ENCODE results near the gene TSC2.

Gene TSC2

DNA sequence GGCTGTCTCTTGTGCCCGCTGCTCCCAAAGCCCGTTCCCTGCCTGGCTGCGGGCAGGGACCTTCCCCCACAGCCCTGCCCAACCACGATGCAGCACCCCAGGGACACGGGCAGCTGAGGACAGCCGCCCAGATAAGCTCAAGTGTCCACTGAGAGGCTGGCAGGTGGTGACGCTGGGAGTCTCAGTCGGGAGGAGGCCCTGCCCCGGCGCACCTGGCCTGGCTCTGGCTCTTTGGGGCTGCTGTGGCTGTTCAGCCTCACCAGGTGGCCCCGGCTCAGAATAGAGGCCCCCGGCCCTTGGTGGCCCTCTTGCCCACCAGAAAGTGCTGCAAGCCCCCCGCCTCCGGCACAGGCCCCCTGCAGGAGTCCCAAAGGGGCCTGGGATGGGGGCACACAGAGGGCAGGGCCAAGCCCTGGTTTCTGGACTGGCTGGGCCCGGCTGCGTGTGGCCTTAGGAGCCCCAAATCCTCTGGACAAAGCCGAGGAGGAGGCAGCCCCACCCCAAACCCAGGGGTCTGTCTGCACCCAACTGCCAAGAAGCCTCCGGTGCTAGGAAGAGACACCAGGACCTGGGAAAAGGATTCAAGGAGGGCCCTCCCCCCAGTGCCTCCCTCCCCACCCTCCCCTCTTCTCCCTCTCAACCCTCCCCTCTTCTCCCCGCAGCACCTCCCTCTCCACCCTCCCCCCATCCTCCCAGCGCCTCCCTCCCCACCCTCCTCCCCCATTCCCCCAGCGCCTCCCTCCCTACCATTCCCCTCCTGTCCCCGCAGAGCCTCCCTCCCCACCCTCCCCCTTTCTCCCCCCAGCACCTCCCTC lies 5.4 kb upstream of the TSC2 start:
- no peak overlapping the region for H3K9ac ChIP-seq (ENCODE audit: low read depth, low read length)
- no peaks in the 10 kb centered on the region for H3K4me1 ChIP-seq (ENCODE audit: control insufficient read depth, insufficient read depth, low read length)
- H3K4me3 ChIP-seq (ENCODE audit: low read depth, low read length), result no peak overlapping the region
- no peaks in the 10 kb centered on the region for H3K9me3 ChIP-seq (ENCODE audit: control insufficient read depth, insufficient read depth, low read length)
- peaks cover 11% of the 10 kb centered on the region for H3K36me3 ChIP-seq (ENCODE audit: control insufficient read depth, insufficient read depth, low read length)
- no peaks in the 10 kb centered on the region for H3K27me3 ChIP-seq (ENCODE audit: control insufficient read depth, insufficient read depth, low read length)

DNA sequence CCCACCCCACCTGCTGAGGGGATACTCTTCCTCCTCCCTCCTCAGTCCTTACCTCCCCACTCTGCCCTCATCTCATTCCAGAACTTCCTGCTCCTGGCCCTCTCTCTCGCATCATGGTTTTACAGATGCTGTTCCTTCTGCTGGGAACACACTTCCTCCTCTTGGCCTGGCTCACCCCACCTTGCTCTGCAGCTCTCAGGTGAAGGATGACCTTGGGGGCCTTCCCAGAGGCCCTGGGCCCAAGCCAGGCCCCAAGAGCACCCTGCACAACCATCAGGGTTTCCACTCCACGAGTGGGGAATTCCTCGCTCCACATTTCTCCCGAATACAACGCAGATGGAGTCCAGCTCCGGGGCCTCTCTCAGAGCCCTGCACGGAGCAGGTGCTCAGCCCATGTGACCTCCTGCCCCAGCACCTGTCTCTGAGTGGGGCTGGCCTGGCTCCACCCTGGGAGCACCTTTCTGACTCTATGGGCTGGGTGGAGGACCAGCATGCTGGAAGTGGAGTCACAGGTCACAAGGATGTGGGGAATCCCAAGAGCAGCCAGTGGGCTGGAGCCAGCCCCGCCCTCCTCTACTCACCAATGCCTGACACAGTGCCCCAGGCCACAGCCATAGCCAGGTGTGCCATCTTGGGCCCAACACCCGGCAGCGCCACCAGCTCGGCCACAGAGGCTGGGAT lies 4.7 kb upstream of the TSC2 start:
- H3K4me1 ChIP-seq (ENCODE audit: control insufficient read depth, insufficient read depth, low read length), result no peaks in the 10 kb centered on the region
- no peaks in the 10 kb centered on the region for H3K27me3 ChIP-seq (ENCODE audit: control insufficient read depth, insufficient read depth, low read length)
- H3K36me3 ChIP-seq (ENCODE audit: control insufficient read depth, insufficient read depth, low read length), result peaks cover 11% of the 10 kb centered on the region
- no peak overlapping the region for H3K4me3 ChIP-seq (ENCODE audit: low read depth, low read length)
- H3K9ac ChIP-seq (ENCODE audit: low read depth, low read length), result no peak overlapping the region
- no peaks in the 10 kb centered on the region for H3K9me3 ChIP-seq (ENCODE audit: control insufficient read depth, insufficient read depth, low read length)

DNA sequence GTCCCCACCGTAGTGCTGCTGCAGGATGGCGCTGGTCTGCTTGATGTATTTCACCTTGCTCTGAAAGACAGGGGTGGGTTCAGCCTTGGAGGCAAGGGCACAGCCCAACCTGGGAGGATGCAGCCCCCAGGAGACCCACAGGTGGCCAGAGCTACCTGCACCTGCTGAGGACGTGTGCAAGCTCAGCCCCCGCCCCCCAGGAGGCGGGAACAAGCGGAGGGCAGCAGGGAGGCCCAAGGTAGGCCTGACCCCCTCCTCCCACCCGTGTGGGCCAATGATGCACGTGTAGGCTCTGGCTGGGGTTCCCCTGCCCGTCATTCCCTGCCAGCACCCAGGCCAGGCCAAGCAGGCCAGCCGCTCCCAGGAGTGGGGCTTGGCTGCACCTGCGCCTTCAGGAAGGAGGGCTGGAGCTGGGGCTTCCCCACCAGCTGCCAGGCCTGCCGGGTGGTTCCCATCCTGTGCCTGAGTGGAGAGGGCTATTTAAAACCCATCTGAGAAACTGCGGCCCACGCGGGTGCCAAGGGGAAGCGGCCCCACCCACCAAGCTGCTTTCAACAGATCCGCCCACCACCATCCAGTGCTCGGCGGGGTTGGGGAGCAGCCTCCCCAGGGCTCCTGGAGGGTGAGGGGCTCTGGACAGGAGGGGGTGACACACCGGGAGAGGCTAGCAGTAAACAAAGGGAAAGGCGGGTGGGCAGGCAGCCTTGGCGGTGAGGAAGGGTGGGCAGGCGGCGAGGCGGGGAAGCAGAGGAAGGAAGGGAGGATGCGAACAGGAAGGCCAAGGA lies 3.9 kb upstream of the TSC2 start:
- H3K4me3 ChIP-seq (ENCODE audit: low read depth, low read length), result no peak overlapping the region
- H3K27me3 ChIP-seq (ENCODE audit: control insufficient read depth, insufficient read depth, low read length), result no peaks in the 10 kb centered on the region
- H3K9ac ChIP-seq (ENCODE audit: low read depth, low read length), result no peak overlapping the region
- H3K9me3 ChIP-seq (ENCODE audit: control insufficient read depth, insufficient read depth, low read length), result no peaks in the 10 kb centered on the region
- H3K36me3 ChIP-seq (ENCODE audit: control insufficient read depth, insufficient read depth, low read length), result peaks cover 11% of the 10 kb centered on the region
- H3K4me1 ChIP-seq (ENCODE audit: control insufficient read depth, insufficient read depth, low read length), result peaks cover 5% of the 10 kb centered on the region

DNA sequence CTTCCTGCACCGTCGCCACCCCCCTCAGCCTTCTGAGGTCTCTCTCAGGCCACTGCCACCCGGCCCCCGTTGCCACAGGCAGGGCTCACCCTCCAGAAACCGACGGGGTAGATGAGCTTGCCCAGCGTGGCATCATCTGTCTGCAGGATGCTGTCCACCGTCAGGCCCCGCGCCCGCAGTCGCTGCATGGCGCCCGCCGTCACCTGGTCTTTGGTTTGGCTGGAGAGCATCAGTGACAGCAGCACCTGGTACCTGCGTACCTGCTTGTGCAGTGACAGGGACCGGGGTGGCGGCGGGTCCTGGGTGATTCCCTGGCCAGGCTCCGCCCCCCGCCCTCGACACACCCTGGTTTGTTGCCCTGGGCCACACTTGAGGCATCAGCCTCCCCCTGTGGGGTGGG lies 3.2 kb upstream of the TSC2 start:
- Histone ChIP-seq H3K4me3 (ENCODE audit: low read depth, low read length) (no peak overlapping the region), H3K4me1 (ENCODE audit: control insufficient read depth, insufficient read depth, low read length) (peaks cover 5% of the 10 kb centered on the region), H3K36me3 (ENCODE audit: control insufficient read depth, insufficient read depth, low read length) (peaks cover 11% of the 10 kb centered on the region), H3K9me3 (ENCODE audit: control insufficient read depth, insufficient read depth, low read length) (no peaks in the 10 kb centered on the region), H3K27me3 (ENCODE audit: control insufficient read depth, insufficient read depth, low read length) (no peaks in the 10 kb centered on the region), H3K9ac (ENCODE audit: low read depth, low read length) (no peak overlapping the region)

DNA sequence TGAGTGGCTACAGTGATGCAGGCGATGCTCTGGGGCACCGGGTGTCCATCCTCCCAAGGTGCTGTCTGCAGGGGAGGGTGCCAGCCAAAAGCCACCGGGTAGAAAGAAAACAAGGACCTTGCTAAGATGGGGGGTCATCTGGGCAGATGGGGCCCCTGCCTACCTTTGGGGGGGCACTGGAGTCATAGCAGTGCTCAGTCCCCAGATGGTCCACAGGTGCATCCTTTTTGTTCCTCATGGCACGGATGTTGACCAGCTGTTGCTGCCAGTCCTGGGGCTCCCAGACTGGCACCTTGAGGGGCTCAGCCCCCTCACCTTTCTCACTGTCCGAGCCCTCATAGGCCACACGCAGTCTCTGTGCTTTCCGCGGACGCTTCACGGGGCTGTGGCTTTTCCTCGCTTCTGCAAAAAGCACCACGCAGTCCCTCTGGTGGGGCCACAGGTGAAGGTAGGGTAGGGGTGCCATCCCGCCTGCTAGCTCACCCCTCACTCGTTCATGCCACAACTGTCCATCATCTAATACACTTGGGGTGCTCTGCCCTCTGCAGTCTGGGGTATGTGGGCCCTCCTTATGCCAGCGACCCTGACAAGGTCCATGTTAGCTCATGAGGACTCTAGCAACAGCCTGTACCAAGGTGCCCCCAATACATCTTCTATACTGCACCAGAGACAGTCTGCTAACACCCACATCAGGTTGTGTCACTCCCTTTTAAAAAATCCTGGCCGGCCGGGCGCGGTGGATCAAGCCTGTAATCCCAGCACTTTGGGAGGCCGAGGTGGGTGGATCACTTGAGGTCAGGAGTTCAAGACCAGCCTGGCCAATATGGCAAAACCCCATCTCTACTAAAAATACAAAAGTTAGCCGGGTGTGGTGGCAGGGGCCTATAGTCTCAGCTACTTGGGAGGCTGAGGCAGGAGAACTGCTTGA lies 1.6 kb upstream of the TSC2 start:
- Histone ChIP-seq H3K27me3 (ENCODE audit: control insufficient read depth, insufficient read depth, low read length) (no peaks in the 10 kb centered on the region), H3K9me3 (ENCODE audit: control insufficient read depth, insufficient read depth, low read length) (no peaks in the 10 kb centered on the region), H3K4me1 (ENCODE audit: control insufficient read depth, insufficient read depth, low read length) (peaks cover 5% of the 10 kb centered on the region), H3K36me3 (ENCODE audit: control insufficient read depth, insufficient read depth, low read length) (peaks cover 11% of the 10 kb centered on the region), H3K9ac (ENCODE audit: low read depth, low read length) (no peak overlapping the region), H3K4me3 (ENCODE audit: low read depth, low read length) (no peak overlapping the region)

DNA sequence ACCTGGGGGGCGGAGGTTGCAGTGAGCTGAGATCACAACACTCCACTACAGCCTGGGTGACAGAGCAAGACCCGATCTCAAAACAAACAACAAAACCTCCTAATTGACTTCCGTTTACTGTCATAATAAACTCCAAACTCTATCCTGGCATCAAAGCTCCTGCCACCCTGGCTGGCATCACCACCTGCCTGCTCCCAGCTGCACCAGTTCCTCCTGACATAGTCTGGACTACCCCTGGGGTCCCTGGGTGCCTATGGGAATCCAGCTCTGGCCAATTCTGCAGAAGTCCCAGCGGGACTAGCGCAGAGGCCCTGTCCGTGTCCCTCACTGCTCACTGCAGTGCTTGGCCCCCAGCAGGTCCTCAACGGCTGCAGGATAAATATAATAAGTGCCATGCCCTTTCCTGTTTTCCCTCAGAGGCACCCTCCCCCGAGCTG lies 874 bp upstream of the TSC2 start:
- Histone ChIP-seq H3K27me3 (ENCODE audit: control insufficient read depth, insufficient read depth, low read length) (no peaks in the 10 kb centered on the region), H3K4me1 (ENCODE audit: control insufficient read depth, insufficient read depth, low read length) (peaks cover 5% of the 10 kb centered on the region), H3K36me3 (ENCODE audit: control insufficient read depth, insufficient read depth, low read length) (peaks cover 11% of the 10 kb centered on the region), H3K9ac (ENCODE audit: low read depth, low read length) (peak overlapping the region; percentile 54), H3K9me3 (ENCODE audit: control insufficient read depth, insufficient read depth, low read length) (no peaks in the 10 kb centered on the region), H3K4me3 (ENCODE audit: low read depth, low read length) (peak overlapping the region; percentile 88)

DNA sequence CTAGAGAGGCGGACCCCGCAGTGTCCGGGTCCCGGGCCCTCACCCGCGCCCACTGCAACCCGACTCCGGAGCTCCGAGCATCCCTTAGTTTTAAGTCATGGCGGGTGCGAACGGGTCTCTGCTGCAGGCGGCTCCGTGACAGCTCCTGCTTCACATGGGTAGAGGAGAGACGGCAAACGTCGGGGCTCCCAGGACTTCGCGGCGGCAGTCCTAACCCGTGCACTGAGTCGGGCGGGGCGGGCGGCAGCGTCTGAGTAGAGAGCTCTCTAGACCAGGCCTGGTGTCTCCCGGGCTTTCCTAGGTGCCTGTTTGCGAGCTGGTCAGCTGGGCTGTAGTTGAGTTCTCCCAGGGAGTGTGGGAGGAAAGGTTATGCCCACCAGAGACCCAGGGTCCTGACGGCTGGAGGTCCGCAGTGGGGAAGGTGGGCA lies 345 bp downstream of the TSC2 start:
- H3K36me3 ChIP-seq (ENCODE audit: control insufficient read depth, insufficient read depth, low read length), result peaks cover 11% of the 10 kb centered on the region
- H3K27me3 ChIP-seq (ENCODE audit: control insufficient read depth, insufficient read depth, low read length), result no peaks in the 10 kb centered on the region
- H3K9me3 ChIP-seq (ENCODE audit: control insufficient read depth, insufficient read depth, low read length), result no peaks in the 10 kb centered on the region
- H3K4me1 ChIP-seq (ENCODE audit: control insufficient read depth, insufficient read depth, low read length), result peaks cover 5% of the 10 kb centered on the region
- peak overlapping the region; percentile 92 for H3K9ac ChIP-seq (ENCODE audit: low read depth, low read length)
- peak overlapping the region; percentile 88 for H3K4me3 ChIP-seq (ENCODE audit: low read depth, low read length)

DNA sequence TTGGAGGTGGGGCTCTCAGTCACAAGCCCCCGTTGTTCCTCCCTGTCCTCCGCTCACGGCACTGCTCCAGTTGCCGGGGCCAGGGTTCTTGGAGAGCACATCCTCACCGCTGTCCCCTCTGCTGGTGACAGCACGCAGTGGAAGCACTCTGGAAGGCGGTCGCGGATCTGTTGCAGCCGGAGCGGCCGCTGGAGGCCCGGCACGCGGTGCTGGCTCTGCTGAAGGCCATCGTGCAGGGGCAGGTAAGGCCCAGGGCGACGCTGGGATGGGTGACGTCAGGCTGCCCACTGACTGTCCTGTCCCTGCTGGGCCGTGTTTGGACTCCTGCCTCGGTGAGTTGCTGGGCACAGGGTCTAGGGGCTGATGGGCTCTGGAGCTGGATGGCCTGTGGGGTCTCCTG lies 5.4 kb downstream of the TSC2 start:
- no peak overlapping the region for H3K9ac ChIP-seq (ENCODE audit: low read depth, low read length)
- peaks cover 5% of the 10 kb centered on the region for H3K4me1 ChIP-seq (ENCODE audit: control insufficient read depth, insufficient read depth, low read length)
- H3K4me3 ChIP-seq (ENCODE audit: low read depth, low read length), result no peak overlapping the region
- no peaks in the 10 kb centered on the region for H3K9me3 ChIP-seq (ENCODE audit: control insufficient read depth, insufficient read depth, low read length)
- H3K27me3 ChIP-seq (ENCODE audit: control insufficient read depth, insufficient read depth, low read length), result no peaks in the 10 kb centered on the region
- H3K36me3 ChIP-seq (ENCODE audit: control insufficient read depth, insufficient read depth, low read length), result peaks cover 19% of the 10 kb centered on the region

DNA sequence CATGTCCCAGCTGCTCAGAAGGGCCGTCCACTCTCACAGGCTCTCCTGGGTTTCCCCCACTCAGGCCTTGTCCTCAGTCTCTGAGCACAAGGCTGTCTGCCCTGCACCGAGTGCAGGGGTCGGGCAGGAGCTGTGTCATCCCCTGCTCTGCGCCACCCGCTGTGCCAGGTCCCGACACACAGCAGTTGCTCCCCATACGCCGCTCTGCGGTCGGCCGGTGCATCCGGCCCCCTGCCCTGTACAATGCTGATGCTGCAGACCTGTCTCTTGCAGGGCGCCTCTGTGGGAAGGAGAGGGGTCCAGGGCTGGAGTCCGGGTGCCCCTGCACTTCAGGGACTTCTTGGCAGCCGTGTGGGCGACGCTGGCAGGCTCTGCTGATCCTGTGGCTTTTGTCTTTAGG lies 6.1 kb downstream of the TSC2 start:
- Histone ChIP-seq H3K9ac (ENCODE audit: low read depth, low read length) (no peak overlapping the region), H3K4me3 (ENCODE audit: low read depth, low read length) (no peak overlapping the region), H3K27me3 (ENCODE audit: control insufficient read depth, insufficient read depth, low read length) (no peaks in the 10 kb centered on the region), H3K9me3 (ENCODE audit: control insufficient read depth, insufficient read depth, low read length) (no peaks in the 10 kb centered on the region), H3K4me1 (ENCODE audit: control insufficient read depth, insufficient read depth, low read length) (no peaks in the 10 kb centered on the region), H3K36me3 (ENCODE audit: control insufficient read depth, insufficient read depth, low read length) (peaks cover 21% of the 10 kb centered on the region)

DNA sequence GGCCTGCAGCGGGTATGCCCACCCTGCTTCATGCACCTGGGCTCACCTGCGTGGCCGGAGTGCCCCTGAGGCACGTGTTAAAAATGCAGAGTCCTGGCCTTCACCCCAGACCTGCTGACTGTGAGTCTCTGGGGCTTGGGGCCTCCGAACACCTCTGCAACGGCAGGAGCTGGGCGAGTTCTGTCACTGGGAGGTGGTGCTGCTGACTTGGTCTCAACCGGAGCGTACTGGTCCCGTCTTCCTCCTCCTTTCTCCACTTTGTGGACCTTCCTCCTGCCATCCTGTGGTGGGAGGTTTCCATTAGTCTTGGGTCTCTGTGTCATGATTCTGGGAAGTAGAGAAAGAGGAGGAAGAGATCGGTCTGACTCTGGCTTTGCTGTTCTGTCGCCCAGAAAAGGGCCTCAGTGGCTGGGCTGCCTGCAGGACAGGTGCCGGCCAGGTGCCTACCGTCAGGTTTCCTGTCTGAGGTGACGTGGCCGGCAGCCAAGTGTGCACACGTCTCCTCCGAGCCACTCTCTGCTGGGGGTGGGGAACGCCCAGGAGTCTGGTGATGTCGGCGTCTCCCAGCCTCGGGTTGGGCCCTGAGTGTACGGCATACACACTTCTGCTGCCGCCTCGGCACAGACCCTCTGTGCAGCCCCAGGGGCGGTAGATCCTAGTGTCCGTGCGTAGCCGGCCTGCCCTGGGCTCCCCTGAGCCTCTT lies 6.9 kb downstream of the TSC2 start:
- Histone ChIP-seq H3K9ac (ENCODE audit: low read depth, low read length) (no peak overlapping the region), H3K4me3 (ENCODE audit: low read depth, low read length) (no peak overlapping the region), H3K27me3 (ENCODE audit: control insufficient read depth, insufficient read depth, low read length) (no peaks in the 10 kb centered on the region), H3K4me1 (ENCODE audit: control insufficient read depth, insufficient read depth, low read length) (no peaks in the 10 kb centered on the region), H3K36me3 (ENCODE audit: control insufficient read depth, insufficient read depth, low read length) (peaks cover 21% of the 10 kb centered on the region), H3K9me3 (ENCODE audit: control insufficient read depth, insufficient read depth, low read length) (no peaks in the 10 kb centered on the region)
